K562 (cell line): ENCODE measurements around the gene TRMT2B. TPM values are rescaled to one million over a fixed set of nuclear protein-coding genes. Genes with fewer than 3 reads are reported as not detected.

Experiments
- DPF2 ChIP-seq: fragments of 450-650 bp; IDR thresholded peaks from 2 replicates; pipeline ENCODE4 v1.6.1; 2016
- EGR1 ChIP-seq: fragments of 450-650 bp; conservative IDR thresholded peaks from 2 replicates; pipeline ENCODE4 v1.6.1; 2017; ENCODE audit warnings: mild to moderate bottlenecking
- HDAC1 ChIP-seq, 2 experiments: fragments of 450-650 bp; IDR thresholded peaks; 2 replicates each; pipeline ENCODE4 v1.6.1; 2016 to 2017; ENCODE audit warnings: inconsistent platforms in 1 of 2, mild to moderate bottlenecking in 1 of 2, moderate library complexity in 1 of 2
- HSF4 ChIP-seq: fragments of 250-450 bp; sonication (Bioruptor Pico); IDR thresholded peaks from 2 replicates; pipeline ENCODE4 v2.1.2; 2022; ENCODE audit warnings: mild to moderate bottlenecking, moderate library complexity, borderline replicate concordance
- KLF13 ChIP-seq: fragments of 450-650 bp; IDR thresholded peaks from 2 replicates; pipeline ENCODE4 v1.6.1; 2016; ENCODE audit warnings: missing genetic modification characterization, low read depth, mild to moderate bottlenecking, missing compliant biosample characterization, moderate library complexity, borderline replicate concordance
- MCM2 ChIP-seq: fragments of 450-650 bp; IDR thresholded peaks from 2 replicates; pipeline ENCODE4 v1.6.1; 2017; ENCODE audit warnings: low read depth, mild to moderate bottlenecking
- RAD51 ChIP-seq: fragments of 450-650 bp; IDR thresholded peaks from 2 replicates; pipeline ENCODE4 v1.7.1; 2016; ENCODE audit warnings: low read depth, mild to moderate bottlenecking, borderline replicate concordance
- SRF ChIP-seq, 2 experiments: fragments of 250-450, 450-650 bp in 1 of 2; sonication (Bioruptor Pico) in 1 of 2; sonication (generic) in 1 of 2; formaldehyde crosslinking; IDR thresholded peaks; 2 replicates each; pipeline versions ENCODE4 v1.5.0 to v1.5.1; 2020 to 2022; ENCODE audit warnings: mild to moderate bottlenecking in 1 of 2, missing genetic modification reagents in 1 of 2
- TAF1 ChIP-seq: IDR thresholded peaks from 2 replicates; pipeline ENCODE4 v1.6.1; 2011; ENCODE audit warnings: mild to moderate bottlenecking, low read length, moderate library complexity; ENCODE audit not compliant: insufficient read depth, control insufficient read depth, severe bottlenecking; ENCODE audit errors: extremely low read depth
- ZNF3 ChIP-seq: fragments of 250-450 bp; sonication (Bioruptor Pico); IDR thresholded peaks from 2 replicates; pipeline ENCODE4 v1.5.0; 2021; ENCODE audit warnings: mild to moderate bottlenecking, moderate library complexity
- ZNF41 ChIP-seq: fragments of 250-450 bp; sonication (Bioruptor Pico); conservative IDR thresholded peaks from 2 replicates; pipeline ENCODE4 v1.4.0; 2020; ENCODE audit warnings: mild to moderate bottlenecking
- polyA plus RNA-seq, 8 experiments: library from polyadenylated mRNA; depleted of rRNA in 4 of 8; stranded (reverse) in 5 of 8; unstranded in 3 of 8; fragments of >200 nt; fragmentation: Nextera tagmentation in 2 of 8; fragmentation: Illumina TruSeq in 1 of 8; extraction: Ambion mirVana in 2 of 8; extraction: Trizol in 1 of 8; gene quantifications; 2 replicates each; pipeline versions ENCODE4 v1.2.1 to v1.2.3, GENCODE V29; 2011 to 2014; ENCODE audit warnings: inconsistent platforms in 1 of 8, missing spikeins in 1 of 8
- total RNA-seq, 7 experiments: library from RNA; depleted of rRNA in 6 of 7; stranded (reverse); fragments of >200 nt in 6 of 7; fragmentation: Illumina TruSeq in 2 of 7; extraction: Trizol in 2 of 7; gene quantifications; 2 replicates each; pipeline versions ENCODE4 v1.2.1 to v1.2.3, GENCODE V29; 2011 to 2021; ENCODE audit warnings: low replicate concordance in 1 of 7
- TF ChIP-seq, protein P1 (sequence below): sonication (generic); formaldehyde crosslinking; IDR thresholded peaks from 2 replicates; pipeline ENCODE4 v1.8.0; 2023; ENCODE audit warnings: mild to moderate bottlenecking, missing genetic modification reagents
- TF ChIP-seq, protein P2 (sequence below), 2 experiments: fragments of 450-650 bp; IDR thresholded peaks; 2 replicates each; pipeline ENCODE4 v1.6.1; 2016; ENCODE audit warnings: mild to moderate bottlenecking in 2 of 2, borderline replicate concordance in 1 of 2, low read depth in 1 of 2, moderate library complexity in 1 of 2
- TF ChIP-seq, protein P3 (sequence below): fragments of 450-650 bp; IDR thresholded peaks from 2 replicates; pipeline ENCODE4 v1.6.1; 2017; ENCODE audit warnings: antibody characterized with exemption

TRMT2B gene
- total and polyA plus RNA-seq, 9 of the 15 experiments (the other 6 are each of a cell fraction or from before 2014, with no cell fraction given): 3.9 to 23.4 (median 18.1) TPM

DNA sequence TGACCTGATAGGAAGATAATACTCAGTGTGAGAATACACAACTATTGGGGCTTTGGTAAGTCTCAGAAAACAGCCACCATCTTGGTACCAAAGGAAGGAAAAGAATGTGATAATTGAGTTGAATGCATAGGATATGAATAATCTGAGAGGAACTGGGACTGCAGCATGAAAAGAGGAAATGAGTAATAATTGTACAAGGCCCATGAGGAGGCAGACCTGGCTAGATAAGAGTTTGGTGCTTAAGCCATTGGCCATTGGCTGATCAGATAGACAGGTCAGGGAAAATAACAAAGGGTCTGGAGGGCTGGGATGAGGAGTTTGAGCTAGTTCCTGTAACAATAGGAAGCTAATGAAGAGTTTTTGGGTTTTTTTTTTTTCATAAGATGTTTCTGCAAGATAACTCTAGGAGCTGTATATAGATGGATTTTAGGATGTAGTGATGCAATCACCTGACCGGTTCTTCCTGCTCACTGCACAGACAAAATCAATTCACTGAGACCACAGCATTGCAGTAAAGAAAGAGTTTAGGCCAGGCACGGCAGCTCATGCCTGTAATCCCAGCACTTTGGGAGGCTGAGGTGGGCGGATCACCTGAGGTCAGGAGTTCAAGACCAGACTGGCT is 5.3 kb upstream of the TRMT2B start (continued):
- TF ChIP-seq, protein P1, sequence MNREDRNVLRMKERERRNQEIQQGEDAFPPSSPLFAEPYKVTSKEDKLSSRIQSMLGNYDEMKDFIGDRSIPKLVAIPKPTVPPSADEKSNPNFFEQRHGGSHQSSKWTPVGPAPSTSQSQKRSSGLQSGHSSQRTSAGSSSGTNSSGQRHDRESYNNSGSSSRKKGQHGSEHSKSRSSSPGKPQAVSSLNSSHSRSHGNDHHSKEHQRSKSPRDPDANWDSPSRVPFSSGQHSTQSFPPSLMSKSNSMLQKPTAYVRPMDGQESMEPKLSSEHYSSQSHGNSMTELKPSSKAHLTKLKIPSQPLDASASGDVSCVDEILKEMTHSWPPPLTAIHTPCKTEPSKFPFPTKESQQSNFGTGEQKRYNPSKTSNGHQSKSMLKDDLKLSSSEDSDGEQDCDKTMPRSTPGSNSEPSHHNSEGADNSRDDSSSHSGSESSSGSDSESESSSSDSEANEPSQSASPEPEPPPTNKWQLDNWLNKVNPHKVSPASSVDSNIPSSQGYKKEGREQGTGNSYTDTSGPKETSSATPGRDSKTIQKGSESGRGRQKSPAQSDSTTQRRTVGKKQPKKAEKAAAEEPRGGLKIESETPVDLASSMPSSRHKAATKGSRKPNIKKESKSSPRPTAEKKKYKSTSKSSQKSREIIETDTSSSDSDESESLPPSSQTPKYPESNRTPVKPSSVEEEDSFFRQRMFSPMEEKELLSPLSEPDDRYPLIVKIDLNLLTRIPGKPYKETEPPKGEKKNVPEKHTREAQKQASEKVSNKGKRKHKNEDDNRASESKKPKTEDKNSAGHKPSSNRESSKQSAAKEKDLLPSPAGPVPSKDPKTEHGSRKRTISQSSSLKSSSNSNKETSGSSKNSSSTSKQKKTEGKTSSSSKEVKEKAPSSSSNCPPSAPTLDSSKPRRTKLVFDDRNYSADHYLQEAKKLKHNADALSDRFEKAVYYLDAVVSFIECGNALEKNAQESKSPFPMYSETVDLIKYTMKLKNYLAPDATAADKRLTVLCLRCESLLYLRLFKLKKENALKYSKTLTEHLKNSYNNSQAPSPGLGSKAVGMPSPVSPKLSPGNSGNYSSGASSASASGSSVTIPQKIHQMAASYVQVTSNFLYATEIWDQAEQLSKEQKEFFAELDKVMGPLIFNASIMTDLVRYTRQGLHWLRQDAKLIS (CRISPR knock-in tag): no peak
- TF ChIP-seq EGR1: 0 out of 2 replicates have a peak, but pooled peaks have one; percentile 14
- TF ChIP-seq, protein P2, sequence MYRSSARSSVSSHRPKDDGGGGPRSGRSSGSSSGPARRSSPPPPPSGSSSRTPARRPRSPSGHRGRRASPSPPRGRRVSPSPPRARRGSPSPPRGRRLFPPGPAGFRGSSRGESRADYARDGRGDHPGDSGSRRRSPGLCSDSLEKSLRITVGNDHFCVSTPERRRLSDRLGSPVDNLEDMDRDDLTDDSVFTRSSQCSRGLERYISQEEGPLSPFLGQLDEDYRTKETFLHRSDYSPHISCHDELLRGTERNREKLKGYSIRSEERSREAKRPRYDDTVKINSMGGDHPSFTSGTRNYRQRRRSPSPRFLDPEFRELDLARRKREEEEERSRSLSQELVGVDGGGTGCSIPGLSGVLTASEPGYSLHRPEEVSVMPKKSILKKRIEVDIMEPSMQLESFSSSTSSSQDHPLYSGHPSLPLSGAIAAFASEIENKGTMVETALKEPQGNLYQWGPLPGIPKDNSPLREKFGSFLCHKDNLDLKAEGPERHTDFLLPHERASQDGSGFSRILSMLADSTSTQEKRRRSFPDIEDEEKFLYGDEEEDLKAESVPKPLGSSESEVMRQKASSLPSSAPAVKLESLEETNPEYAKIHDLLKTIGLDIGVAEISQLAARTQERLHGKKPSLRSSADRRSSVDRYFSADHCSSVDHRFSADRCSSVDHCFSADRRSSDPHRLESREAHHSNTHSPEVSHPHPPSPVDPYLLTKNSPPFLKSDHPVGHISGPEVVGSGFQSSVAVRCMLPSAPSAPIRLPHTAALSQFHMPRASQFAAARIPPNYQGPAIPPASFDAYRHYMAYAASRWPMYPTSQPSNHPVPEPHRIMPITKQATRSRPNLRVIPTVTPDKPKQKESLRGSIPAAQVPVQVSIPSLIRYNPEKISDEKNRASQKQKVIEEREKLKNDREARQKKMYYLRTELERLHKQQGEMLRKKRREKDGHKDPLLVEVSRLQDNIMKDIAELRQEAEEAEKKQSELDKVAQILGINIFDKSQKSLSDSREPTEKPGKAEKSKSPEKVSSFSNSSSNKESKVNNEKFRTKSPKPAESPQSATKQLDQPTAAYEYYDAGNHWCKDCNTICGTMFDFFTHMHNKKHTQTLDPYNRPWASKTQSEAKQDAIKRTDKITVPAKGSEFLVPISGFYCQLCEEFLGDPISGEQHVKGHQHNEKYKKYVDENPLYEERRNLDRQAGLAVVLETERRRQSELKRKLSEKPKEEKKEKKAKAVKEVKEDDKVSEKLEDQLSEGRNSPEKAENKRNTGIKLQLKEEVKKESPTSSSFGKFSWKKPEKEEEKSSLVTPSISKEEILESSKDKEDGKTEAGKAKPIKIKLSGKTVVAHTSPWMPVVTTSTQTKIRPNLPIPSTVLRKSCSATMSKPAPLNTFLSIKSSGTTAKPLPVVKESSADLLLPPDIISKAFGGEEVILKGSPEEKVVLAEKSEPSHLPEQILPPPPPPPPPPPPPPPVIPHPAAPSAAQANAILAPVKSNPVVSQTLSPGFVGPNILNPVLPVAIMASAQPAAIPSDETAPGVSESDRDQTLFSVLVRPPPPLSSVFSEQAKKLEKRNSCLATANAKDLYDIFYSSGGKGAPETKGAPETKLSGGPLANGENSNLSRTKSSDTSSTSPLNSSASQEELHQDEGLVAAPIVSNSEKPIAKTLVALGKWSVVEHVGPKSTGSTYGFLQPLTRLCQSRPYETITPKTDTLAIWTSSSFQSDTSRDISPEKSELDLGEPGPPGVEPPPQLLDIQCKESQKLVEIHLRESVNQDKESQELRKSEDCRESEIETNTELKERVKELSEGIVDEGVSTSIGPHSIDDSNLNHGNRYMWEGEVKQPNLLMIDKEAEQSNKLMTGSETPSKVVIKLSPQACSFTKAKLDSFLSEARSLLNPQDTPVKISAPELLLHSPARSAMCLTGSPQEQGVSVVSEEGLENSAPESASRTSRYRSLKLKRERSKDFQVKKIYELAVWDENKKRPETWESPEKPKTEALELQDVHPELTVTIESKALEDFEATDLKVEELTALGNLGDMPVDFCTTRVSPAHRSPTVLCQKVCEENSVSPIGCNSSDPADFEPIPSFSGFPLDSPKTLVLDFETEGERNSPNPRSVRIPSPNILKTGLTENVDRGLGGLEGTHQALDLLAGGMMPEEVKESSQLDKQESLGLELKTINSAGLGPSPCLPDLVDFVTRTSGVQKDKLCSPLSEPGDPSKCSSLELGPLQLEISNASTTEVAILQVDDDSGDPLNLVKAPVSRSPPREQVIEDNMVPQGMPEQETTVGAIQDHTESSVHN (IDR thresholded peaks at IDR 0.05; ENCODE audit: borderline replicate concordance in 1 of 2, low read depth in 1 of 2): no peak
- TF ChIP-seq, protein P3, sequence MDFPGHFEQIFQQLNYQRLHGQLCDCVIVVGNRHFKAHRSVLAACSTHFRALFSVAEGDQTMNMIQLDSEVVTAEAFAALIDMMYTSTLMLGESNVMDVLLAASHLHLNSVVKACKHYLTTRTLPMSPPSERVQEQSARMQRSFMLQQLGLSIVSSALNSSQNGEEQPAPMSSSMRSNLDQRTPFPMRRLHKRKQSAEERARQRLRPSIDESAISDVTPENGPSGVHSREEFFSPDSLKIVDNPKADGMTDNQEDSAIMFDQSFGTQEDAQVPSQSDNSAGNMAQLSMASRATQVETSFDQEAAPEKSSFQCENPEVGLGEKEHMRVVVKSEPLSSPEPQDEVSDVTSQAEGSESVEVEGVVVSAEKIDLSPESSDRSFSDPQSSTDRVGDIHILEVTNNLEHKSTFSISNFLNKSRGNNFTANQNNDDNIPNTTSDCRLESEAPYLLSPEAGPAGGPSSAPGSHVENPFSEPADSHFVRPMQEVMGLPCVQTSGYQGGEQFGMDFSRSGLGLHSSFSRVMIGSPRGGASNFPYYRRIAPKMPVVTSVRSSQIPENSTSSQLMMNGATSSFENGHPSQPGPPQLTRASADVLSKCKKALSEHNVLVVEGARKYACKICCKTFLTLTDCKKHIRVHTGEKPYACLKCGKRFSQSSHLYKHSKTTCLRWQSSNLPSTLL: no peak
- TF ChIP-seq RAD51: no peak
- TF ChIP-seq ZNF3 (CRISPR knock-in tag): no peak
- no peak for TF ChIP-seq SRF (CRISPR knock-in tag; IDR thresholded peaks at IDR 0.05)
- TF ChIP-seq KLF13 (tag): no peak
- TF ChIP-seq TAF1: no peak
- peak; percentile 80 for TF ChIP-seq DPF2
- TF ChIP-seq MCM2: no peak
- no peak for TF ChIP-seq ZNF41 (CRISPR knock-in tag)
- TF ChIP-seq HSF4: no peak
- no peak for TF ChIP-seq HDAC1 (IDR thresholded peaks at IDR 0.05)
